Duodenal mucosa (tissue), 2 donors: ENCODE measurements around the gene ZNF175.

Experiments used
- H3K27ac ChIP-seq: one replicate; pipeline ENCODE4 v1.7.0; 2013; ENCODE audit warnings: low read depth, low read length
- H3K27me3 ChIP-seq, 2 donors: one replicate each; pipeline ENCODE4 v1.7.0; 2013; ENCODE audit warnings: low read length in 2 of 2, control low read depth in 1 of 2; ENCODE audit not compliant: insufficient read depth in 2 of 2, control insufficient read depth in 1 of 2
- H3K36me3 ChIP-seq, 2 donors: one replicate each; pipeline ENCODE4 v1.7.0; 2013; ENCODE audit warnings: low read length in 2 of 2, control low read depth in 1 of 2; ENCODE audit not compliant: insufficient read depth in 2 of 2, control insufficient read depth in 1 of 2
- H3K4me1 ChIP-seq, 2 donors: one replicate each; pipeline ENCODE4 v1.7.0; 2013; ENCODE audit warnings: low read length in 2 of 2, control low read depth in 1 of 2; ENCODE audit not compliant: insufficient read depth in 2 of 2, control insufficient read depth in 1 of 2
- H3K4me3 ChIP-seq, 2 donors: one replicate each; pipeline ENCODE4 v1.7.0; 2013; ENCODE audit warnings: low read length in 2 of 2, low read depth in 1 of 2
- H3K9ac ChIP-seq, 2 donors: one replicate each; pipeline ENCODE4 v1.7.0; 2013; ENCODE audit warnings: low read length in 2 of 2, low read depth in 1 of 2
- H3K9me3 ChIP-seq, 2 donors: one replicate each; pipeline ENCODE4 v1.7.0; 2013; ENCODE audit warnings: low read length in 2 of 2, control low read depth in 1 of 2; ENCODE audit not compliant: control insufficient read depth in 1 of 2

Gene ZNF175

DNA sequence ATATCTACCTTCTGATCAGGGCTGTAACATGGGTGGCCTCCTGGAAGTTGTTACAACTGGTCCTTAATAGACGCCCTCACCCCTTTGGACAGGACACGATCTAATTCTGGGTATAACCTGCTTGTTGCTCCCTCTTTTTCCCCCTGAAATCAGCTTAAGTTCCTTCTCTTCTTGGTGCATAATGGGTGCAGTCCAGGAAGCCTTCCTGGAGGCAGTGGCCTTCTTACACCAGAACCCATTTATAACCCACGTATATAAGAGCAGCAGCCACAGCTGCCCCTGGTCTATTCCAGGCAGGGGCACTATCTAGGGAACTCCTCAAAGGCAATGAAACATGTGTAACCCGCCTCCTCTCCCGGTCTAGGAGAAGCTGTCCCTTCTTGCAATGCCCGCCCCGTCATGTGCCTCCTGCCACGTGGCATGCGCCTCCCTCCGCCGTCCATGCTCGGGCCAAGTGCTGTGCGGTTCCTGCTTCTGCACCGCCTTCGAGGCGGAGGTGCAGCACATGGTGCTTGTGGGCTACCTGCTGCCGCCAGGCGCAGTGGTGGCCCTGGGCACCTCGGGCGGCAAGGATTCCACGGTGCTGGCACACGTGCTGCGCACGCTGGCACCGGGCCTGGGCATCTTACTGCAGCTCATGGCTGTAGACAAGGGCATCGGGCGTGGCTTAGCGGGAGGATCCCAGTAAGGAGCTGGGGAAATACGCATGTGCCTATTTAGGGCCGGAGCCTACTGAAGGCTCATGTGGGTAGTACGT, 27.3 kb downstream of the ZNF175 start:
- Histone ChIP-seq H3K9ac (no peak overlapping the region), H3K27me3 (peaks cover 0 to 3% of the 10 kb centered on the region in 2 donors), H3K9me3 (no peaks in the 10 kb centered on the region), H3K4me3 (no peak overlapping the region), H3K4me1 (peaks cover 11 to 13% of the 10 kb centered on the region in 2 donors), H3K36me3 (no peaks in the 10 kb centered on the region), H3K27ac (no peak overlapping the region)

DNA sequence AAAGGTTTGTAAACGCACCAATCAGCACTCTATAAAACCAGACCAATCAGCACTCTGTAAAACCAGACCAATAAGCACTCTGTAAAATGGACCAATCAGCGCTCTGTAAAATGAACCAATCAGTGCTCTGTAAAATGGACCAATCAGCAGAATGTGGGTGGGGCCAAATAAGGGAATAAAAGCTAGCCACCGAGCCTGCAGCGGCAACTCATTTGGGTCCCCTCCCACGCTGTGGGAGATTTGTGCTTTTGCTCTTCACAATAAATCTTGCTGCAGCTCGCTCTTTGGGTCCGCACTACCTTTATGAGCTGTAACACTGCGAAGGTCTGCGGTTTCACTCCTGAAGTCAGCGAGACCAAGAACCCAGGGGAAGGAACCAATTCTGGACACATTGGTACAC, 28.0 kb downstream of the ZNF175 start:
- H3K36me3 ChIP-seq = no peaks in the 10 kb centered on the region
- no peak overlapping the region for H3K27ac ChIP-seq
- no peaks in the 10 kb centered on the region for H3K9me3 ChIP-seq
- H3K9ac ChIP-seq = no peak overlapping the region
- peaks cover 0 to 3% of the 10 kb centered on the region in 2 donors for H3K27me3 ChIP-seq
- no peak overlapping the region for H3K4me3 ChIP-seq
- peaks cover 6 to 7% of the 10 kb centered on the region in 2 donors for H3K4me1 ChIP-seq

DNA sequence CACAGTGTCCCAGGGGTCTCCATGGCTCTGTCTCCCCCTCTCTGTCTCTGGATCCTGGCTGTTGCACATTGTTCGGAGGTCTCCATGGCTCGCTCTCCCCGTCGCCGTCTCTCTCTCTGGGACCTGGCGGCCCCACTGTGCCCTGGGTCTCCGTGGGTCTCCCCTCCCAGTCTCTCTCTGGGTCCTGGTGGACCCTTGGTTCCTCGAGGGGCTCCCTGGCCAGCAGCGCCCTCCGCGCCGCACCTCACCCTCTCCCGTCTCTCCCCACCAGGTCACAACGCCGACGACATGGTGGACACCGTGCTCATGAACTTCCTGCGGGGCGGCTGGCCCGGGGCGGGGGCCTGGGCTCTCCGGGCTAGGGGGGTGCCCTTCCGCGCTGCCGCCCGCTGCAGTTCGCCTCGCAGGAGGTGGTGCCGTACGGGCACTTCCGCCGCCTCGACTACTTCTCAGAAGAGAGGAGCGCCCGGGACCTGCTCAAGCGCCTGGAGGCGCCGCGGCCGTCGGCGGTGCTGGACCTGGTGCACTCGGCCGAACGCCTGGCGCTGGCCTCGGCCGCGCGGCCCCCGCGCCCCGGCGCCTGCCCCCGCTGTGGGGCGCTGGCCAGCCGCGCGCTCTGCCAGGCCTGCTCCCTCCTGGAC, 30.0 kb downstream of the ZNF175 start:
- H3K27ac ChIP-seq = no peak overlapping the region
- H3K36me3 ChIP-seq = no peaks in the 10 kb centered on the region
- peaks cover 0 to 3% of the 10 kb centered on the region in 2 donors for H3K27me3 ChIP-seq
- H3K4me1 ChIP-seq = no peaks in the 10 kb centered on the region
- no peak overlapping the region for H3K4me3 ChIP-seq
- H3K9ac ChIP-seq = no peak overlapping the region
- H3K9me3 ChIP-seq = no peaks in the 10 kb centered on the region

DNA sequence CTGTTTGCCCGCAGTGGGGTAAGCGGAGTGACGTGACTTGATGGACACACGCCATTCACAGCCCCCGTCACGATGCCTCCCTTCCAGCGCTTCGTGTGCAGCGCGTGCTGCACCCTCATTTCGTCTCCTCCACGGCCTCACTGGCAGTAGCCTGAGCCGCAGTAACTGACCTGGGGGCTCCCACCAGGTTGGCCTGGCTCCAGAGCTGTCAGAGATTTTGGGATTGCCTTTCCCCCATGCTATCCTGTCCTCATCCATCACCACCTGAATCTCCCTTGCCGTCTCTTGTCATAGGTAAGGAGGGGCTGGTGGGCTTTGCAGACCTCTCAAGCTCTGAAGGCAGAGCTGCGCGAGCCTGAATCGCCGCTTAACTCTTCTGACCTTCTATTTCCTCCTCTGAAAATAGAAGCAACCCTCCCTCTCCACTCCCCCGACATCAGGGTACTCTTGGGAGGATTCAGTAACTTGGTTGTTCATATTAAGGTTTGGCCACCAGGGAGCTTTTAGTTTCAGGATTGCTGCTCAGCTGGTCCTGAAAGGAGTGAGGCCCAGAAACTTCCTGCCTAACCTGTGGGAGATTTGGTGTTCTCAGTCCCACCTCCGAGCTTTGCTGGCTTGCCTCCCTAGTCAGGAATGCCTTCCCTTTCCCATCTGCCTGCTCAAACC, 31.2 kb downstream of the ZNF175 start:
- no peaks in the 10 kb centered on the region for H3K36me3 ChIP-seq
- H3K9me3 ChIP-seq = no peaks in the 10 kb centered on the region
- no peak overlapping the region for H3K9ac ChIP-seq
- H3K27ac ChIP-seq = no peak overlapping the region
- H3K27me3 ChIP-seq = peaks cover 0 to 3% of the 10 kb centered on the region in 2 donors
- H3K4me3 ChIP-seq = peak overlapping the region in 1 of 2 donors; percentile 5
- H3K4me1 ChIP-seq = no peaks in the 10 kb centered on the region

DNA sequence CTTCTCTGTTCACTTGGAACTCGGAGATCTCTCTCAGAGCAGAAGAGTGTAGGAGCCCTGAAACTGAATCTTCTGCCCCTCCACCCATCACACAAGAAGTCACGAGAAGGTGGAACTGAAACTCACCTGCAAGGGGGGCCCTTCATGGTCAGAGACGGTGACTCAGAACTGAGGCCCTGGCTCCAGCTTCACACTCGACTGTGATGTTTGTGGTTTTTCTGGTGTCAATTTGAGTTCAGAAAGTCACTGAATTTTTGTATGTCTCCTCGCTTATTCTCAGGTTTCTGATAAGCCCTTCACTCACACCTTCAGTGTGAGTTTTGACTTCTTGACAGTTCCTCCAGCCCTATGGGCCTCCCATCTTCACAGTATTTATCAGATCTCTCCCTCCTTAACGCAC, 36.0 kb downstream of the ZNF175 start:
- Histone ChIP-seq H3K4me3 (no peak overlapping the region), H3K27me3 (no peaks in the 10 kb centered on the region), H3K27ac (no peak overlapping the region), H3K9me3 (no peaks in the 10 kb centered on the region), H3K36me3 (no peaks in the 10 kb centered on the region), H3K9ac (no peak overlapping the region), H3K4me1 (no peaks in the 10 kb centered on the region)

DNA sequence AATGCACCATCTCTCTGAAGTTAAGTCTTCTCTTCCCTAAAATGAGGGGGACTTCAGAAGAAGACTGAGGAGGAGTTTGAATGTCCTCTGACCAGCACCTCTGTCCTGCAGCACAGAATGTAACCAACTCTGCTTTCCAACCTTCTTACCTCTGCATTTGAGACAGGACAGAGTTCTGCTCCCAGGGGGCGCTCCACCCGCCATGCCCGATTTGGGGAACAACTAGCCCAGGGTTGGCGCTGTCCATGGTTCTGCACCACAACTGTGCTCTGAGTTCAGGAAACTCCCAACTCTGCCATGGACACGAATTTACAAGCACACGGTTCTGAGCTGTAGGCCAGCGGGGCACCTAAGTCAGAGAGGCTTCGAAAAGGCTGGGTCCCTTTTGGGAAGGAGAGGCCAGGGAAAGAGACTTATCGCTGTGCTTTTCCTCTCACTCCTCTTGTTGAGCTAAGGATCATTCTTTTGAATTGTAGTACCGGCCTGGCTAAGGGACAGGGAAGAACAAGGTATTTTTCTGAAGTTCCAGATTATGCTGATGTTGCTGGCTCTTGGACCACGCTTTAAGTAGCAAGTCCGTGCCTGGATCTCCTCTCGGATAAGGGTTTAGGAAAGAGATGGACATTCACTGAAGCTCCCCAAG, 37.0 kb downstream of the ZNF175 start:
- H3K4me1 ChIP-seq = no peaks in the 10 kb centered on the region
- H3K36me3 ChIP-seq = no peaks in the 10 kb centered on the region
- no peak overlapping the region for H3K27ac ChIP-seq
- no peak overlapping the region for H3K4me3 ChIP-seq
- no peaks in the 10 kb centered on the region for H3K27me3 ChIP-seq
- no peak overlapping the region for H3K9ac ChIP-seq
- H3K9me3 ChIP-seq = no peaks in the 10 kb centered on the region

DNA sequence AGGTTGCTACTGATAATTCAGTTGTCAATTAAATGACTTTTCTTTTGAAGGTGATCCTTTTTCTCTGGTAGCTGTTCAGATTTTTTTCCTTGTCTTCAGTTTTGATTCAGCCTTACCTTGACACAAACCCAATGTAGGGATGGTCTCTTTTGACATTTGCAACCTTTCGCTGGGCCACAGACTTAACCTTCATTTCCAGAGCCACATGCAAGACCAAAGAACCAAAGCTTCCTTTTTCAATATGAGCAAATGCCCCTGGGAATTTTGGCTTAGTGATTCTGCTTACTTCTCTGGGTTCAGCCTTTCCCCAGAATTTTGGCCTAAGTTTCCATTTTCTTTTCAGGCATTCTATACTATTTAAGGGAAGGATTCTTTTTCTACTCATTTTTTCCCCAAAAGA, 39.5 kb downstream of the ZNF175 start:
- H3K36me3 ChIP-seq = no peaks in the 10 kb centered on the region
- no peaks in the 10 kb centered on the region for H3K27me3 ChIP-seq
- no peaks in the 10 kb centered on the region for H3K4me1 ChIP-seq
- no peak overlapping the region for H3K27ac ChIP-seq
- no peak overlapping the region for H3K9ac ChIP-seq
- H3K9me3 ChIP-seq = no peaks in the 10 kb centered on the region
- no peak overlapping the region for H3K4me3 ChIP-seq

DNA sequence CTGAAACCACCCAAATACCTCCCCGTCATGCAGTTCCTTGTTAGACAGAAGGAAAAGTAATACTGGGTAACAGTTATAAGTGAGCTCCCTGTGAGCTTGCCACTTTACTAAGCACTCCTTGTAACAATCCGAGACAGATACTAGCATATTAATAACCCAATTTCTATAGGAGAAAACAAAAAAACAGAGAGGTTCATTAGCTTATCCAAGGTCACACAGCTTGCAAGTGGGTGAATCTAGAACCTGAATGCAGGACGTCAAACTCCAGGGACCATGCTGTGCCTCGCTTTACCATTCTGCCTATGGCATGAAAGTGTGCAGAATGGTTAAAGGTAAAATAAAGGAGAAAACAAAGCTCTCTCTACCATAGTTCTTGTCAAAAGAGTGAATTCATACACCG, 43.7 kb downstream of the ZNF175 start:
- Histone ChIP-seq H3K27me3 (no peaks in the 10 kb centered on the region), H3K4me1 (no peaks in the 10 kb centered on the region), H3K4me3 (no peak overlapping the region), H3K36me3 (no peaks in the 10 kb centered on the region), H3K9me3 (no peaks in the 10 kb centered on the region), H3K9ac (no peak overlapping the region), H3K27ac (no peak overlapping the region)

DNA sequence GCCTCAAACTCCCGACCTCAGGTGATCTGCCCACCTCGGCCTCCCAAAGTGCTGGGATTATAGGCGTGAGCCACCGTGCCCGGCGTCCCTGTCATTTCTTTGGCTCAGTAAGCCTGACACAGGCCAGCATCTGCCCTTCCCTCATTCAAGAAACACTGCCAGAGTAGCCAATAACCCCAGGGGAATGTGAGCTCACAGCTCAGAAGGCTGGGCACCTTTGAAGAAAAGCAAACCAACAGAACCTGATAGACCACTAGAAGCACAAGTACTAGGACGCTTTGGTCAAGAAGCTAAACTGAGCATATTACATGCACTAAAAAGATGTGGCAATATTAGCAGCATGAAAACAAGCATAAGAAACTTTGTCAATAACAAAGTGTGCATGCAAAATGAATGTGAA, 44.9 kb downstream of the ZNF175 start:
- Histone ChIP-seq H3K9ac (no peak overlapping the region), H3K4me1 (no peaks in the 10 kb centered on the region), H3K36me3 (no peaks in the 10 kb centered on the region), H3K27me3 (no peaks in the 10 kb centered on the region), H3K27ac (no peak overlapping the region), H3K9me3 (no peaks in the 10 kb centered on the region), H3K4me3 (no peak overlapping the region)

DNA sequence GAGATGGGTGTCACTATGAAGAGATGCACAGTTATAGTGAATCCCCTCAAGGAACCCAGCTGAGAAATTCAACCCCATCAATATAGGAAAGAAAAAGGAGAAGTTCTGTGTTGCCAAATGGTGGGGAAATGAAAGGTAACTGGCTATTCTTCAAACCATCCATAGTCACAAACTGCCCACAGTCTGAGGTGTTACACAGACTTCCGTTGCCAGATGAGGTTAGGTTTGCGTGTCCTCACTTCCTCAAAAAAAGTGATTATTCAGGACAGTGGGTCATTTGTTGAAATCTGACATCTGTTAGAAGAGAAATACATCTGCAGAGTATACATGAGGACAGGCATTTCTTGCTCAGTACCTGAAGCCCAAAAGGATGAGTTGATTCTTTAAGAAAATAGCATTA, 50.1 kb downstream of the ZNF175 start:
- H3K36me3 ChIP-seq = no peaks in the 10 kb centered on the region
- H3K4me1 ChIP-seq = no peaks in the 10 kb centered on the region
- no peak overlapping the region for H3K9ac ChIP-seq
- H3K27ac ChIP-seq = no peak overlapping the region
- no peak overlapping the region for H3K4me3 ChIP-seq
- H3K9me3 ChIP-seq = no peaks in the 10 kb centered on the region
- no peaks in the 10 kb centered on the region for H3K27me3 ChIP-seq
